Omental fat pad (tissue), 4 donors: ENCODE measurements around the gene KLRF1. TPM values are rescaled to one million over a fixed set of nuclear protein-coding genes. Genes with fewer than 3 reads are reported as not detected.

Experiments used
- ATAC-seq: fragments of 150-250 bp; one replicate; pipeline ENCODE4 v1.9.1; 2016; ENCODE audit warnings: mild to moderate bottlenecking, moderate library complexity; ENCODE audit not compliant: low FRiP score
- DNase-seq: peaks from one replicate; pipeline ENCODE4 v3.0.0-alpha.2; 2019; ENCODE audit warnings: low spot score
- total RNA-seq, 4 donors: library from RNA; depleted of rRNA; stranded (reverse); fragments of >200 nt; gene quantifications; one replicate each; pipeline ENCODE4 v1.1.0, GENCODE V29; 2016
- TF ChIP-seq, protein P1 (sequence below), 3 donors: fragments of 450-650 bp; IDR thresholded peaks; one replicate each; pipeline ENCODE4 v1.5.1; 2016 to 2017; ENCODE audit warnings: antibody characterized with exemption in 3 of 3, mild to moderate bottlenecking in 3 of 3, moderate library complexity in 2 of 3

The KLRF1 gene
- total RNA-seq, 4 donors from 2014 or later: 0.46 TPM; not detected in 3

DNA sequence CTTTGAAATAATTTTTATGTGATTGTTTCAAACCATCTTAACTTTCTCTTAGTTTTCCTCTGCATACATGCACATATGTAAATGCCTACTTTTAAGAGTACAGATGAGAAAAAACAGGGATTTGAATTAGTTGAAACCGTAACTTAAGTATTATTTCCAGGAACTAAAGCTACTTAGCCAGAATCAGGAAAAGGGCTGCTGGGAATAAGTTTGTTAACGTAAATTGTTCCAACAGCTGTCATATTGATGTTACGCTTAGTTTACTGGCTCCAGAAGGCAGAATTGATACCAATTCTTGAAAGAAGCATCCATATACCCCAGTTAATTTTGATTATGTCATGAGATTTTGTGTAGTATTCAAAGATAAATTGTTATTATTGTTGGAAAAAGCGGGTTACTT, 17.9 kb upstream of the KLRF1 start:
- DNase-seq (no peak), ATAC-seq (no peak)
- TF ChIP-seq, protein P1, sequence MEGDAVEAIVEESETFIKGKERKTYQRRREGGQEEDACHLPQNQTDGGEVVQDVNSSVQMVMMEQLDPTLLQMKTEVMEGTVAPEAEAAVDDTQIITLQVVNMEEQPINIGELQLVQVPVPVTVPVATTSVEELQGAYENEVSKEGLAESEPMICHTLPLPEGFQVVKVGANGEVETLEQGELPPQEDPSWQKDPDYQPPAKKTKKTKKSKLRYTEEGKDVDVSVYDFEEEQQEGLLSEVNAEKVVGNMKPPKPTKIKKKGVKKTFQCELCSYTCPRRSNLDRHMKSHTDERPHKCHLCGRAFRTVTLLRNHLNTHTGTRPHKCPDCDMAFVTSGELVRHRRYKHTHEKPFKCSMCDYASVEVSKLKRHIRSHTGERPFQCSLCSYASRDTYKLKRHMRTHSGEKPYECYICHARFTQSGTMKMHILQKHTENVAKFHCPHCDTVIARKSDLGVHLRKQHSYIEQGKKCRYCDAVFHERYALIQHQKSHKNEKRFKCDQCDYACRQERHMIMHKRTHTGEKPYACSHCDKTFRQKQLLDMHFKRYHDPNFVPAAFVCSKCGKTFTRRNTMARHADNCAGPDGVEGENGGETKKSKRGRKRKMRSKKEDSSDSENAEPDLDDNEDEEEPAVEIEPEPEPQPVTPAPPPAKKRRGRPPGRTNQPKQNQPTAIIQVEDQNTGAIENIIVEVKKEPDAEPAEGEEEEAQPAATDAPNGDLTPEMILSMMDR (IDR thresholded peaks at IDR 0.05): no peak

DNA sequence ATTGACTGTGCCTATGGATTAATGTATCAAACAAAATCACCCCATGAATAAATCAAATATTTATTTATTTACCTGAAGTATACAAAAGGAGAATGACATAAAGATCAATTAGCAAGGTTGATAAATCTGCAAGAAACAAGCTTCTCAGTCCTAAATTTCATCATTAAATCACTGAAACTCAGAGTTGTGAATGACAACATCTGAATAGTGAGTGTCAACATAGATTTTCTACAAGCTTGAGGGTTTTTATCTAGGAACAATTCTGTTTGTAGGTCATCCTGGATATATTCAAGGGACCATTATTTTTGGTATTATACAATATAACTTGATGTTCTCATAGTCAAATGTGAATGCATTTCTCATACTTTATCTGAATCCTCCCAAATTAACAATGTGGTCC, 17.4 kb upstream of the KLRF1 start:
- TF ChIP-seq, protein P1 (IDR thresholded peaks at IDR 0.05): no peak
- no peak for ATAC-seq
- DNase-seq: no peak

DNA sequence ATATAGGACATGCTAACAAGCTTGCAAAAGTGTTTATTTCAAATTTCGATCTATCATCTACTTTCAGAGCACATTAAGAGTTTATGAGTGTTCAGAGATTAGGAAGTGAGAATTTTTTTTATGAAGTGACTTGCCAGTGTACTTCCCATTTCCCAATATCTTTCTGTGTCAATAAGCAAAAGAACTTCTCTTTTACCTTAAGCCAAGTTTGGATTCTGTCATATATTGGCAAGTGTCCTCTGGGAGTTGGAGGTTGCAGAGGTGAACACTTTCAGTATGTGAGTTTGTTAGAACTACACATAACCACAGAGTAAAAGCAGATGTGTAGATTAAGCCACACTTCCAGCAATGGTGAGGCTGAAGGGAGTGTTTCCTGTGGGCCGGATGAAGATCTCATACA, 16.6 kb upstream of the KLRF1 start:
- DNase-seq (no peak), ATAC-seq (no peak)
- TF ChIP-seq, protein P1 (IDR thresholded peaks at IDR 0.05): no peak

DNA sequence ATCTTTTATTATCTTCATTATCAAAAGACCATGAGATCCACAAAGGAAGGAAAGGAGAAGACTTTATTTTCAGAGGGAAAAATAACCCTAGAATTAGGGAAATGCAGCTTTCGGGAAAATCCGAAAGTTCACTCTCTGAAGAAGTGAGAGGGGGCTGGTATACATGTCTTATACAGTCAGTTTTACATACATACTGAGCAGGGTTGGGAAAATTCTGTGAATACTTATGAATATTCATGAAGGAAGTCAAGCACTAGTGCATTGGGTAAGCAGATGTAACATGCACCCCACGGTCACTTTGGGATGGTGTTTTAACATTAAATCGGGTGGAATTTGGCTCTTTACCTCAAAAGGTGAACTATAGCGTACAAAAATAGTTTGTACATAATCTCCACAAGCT, 15.7 kb upstream of the KLRF1 start:
- no peak for ATAC-seq
- no peak for DNase-seq
- TF ChIP-seq, protein P1 (IDR thresholded peaks at IDR 0.05): no peak

DNA sequence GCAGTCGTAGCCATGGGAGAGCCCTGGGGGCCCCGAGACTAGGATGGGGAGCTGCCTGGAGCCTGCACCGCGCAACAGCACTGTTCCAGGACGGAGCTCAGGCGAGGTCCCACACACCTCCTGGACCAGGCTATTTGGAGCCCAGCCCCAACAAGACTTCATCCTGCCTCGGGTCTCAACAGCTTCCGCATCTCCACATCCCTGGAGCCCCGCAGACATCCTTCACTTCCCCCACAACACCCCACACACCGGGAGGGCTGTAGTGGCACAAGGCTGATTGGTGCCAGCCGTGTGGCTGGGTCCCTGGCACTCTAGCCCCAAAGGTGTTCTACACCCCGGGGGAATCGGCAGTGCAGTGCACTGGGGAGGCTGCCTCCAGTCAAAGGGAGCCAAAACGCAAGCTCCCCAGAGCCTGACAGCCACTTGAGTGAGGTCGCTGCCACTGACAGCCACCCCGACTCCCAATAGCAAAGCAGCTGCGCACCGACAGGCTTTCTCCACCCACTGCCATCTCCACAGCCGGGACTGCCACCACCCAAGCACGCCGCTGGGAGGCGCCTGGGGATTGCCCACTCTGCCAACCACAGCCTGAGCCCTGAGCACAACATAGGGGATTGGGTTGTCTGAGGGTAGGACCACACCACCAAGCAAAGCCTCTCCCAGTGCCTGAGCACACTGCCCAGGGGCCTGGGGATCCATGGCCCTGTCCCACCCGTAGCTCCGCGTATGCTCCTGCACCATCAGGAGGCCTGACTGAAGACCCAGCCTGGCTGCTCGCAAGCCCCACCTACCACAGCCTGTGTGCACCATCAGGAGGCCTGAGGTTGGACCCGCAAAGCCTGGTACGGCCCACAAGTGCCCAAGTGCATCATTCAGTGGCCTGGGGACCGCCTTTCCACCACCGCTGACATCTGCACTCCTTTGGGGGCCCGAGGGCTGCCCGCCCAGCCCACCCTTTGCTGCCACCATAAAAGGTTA, 13.2 kb upstream of the KLRF1 start:
- TF ChIP-seq, protein P1 (IDR thresholded peaks at IDR 0.05): peak in 1 of 3 donors; percentile 56
- DNase-seq (peak; percentile 42), ATAC-seq (peak; percentile 51)

DNA sequence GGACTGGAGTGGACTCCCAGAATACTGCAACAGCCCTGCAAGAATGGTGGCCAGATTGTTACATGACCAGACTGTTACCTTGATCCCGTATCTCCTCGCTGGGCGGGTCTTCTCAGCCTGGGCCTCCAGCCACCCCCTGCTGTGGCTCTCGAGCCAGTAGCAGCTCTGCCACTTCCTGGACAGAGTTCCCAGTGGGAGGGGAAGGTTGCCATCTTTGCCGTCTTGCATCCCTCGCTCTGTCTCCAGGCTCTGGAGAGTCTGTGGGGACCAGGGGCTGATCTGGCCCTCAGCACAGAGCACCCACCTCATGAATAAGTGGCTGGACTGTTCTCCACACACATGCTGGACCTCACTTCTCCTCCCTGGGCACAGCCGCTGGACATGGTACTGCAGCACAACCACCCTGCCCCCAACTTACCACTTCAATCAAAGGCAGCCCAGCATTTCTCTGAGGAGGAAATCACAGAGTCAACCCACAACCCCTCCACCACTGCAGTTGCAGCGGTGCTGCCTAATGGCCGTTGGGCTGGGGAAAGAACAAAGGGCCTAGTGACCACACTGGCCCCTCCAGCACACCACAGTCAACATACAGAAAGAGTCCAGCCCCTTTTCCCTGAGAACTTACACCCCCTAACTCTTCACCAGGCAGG, 6.9 kb upstream of the KLRF1 start:
- ATAC-seq (no peak), DNase-seq (no peak)
- TF ChIP-seq, protein P1 (IDR thresholded peaks at IDR 0.05): no peak
